ENCODE results near the gene PRDM11. TPM values are rescaled to one million over a fixed set of nuclear protein-coding genes. Genes with fewer than 3 reads are reported as not detected.

Gene PRDM11
- total RNA-seq, 2 donors from 2014 or later, result 10.4 to 15.2 TPM

- Mint-ChIP-seq H3K4me3 (no peak overlapping the region), H3K27me3 (ENCODE audit: insufficient read depth) (peaks cover 33% of the 10 kb centered on the region), H3K9me3 (no peaks in the 10 kb centered on the region), H3K4me1 (peaks cover 3% of the 10 kb centered on the region), H3K36me3 (ENCODE audit: low read depth) (no peaks in the 10 kb centered on the region), H3K27ac (no peak overlapping the region)
- Histone ChIP-seq H3K4me1 (ENCODE audit: control insufficient read depth, insufficient read depth, low read length) (no peaks in the 10 kb centered on the region), H3K9me3 (ENCODE audit: control insufficient read depth, low read length) (no peaks in the 10 kb centered on the region), H3K4me3 (ENCODE audit: low read length) (no peak overlapping the region), H3K9ac (ENCODE audit: extremely low read depth, low read length, poor library complexity, severe bottlenecking) (no peak overlapping the region), H3K27ac (ENCODE audit: low read depth, low read length) (no peak overlapping the region), H3K36me3 (ENCODE audit: control insufficient read depth, insufficient read depth, low read length) (no peaks in the 10 kb centered on the region), H3K27me3 (ENCODE audit: control insufficient read depth, insufficient read depth, low read length, poor library complexity, severe bottlenecking) (peaks cover 12% of the 10 kb centered on the region)
- TF ChIP-seq CTCF (conservative IDR thresholded peaks at IDR 0.05), result no peak
- no peak for DNase-seq
These were observed 123.2 kb downstream of the PRDM11 start for GRCh38 chr11:45269678-45270077.

- peaks cover 12% of the 10 kb centered on the region for H3K27me3 ChIP-seq (ENCODE audit: control insufficient read depth, insufficient read depth, low read length, poor library complexity, severe bottlenecking)
- no peak overlapping the region for H3K4me3 ChIP-seq (ENCODE audit: low read length)
- DNase-seq, result no peak
- H3K36me3 Mint-ChIP-seq (ENCODE audit: low read depth), result no peaks in the 10 kb centered on the region
- H3K9ac ChIP-seq (ENCODE audit: extremely low read depth, low read length, poor library complexity, severe bottlenecking), result no peak overlapping the region
- peaks cover 3% of the 10 kb centered on the region for H3K4me1 Mint-ChIP-seq
- no peaks in the 10 kb centered on the region for H3K36me3 ChIP-seq (ENCODE audit: control insufficient read depth, insufficient read depth, low read length)
- WGBS, 2 experiments (ENCODE audit: insufficient coverage in 1 of 2, insufficient read length in 1 of 2), result 73 to 79% methylated on average over 3 to 4 of the region's 4 CpGs
- H3K4me3 Mint-ChIP-seq, result no peak overlapping the region
- no peaks in the 10 kb centered on the region for H3K9me3 Mint-ChIP-seq
- no peak overlapping the region for H3K27ac Mint-ChIP-seq
- no peaks in the 10 kb centered on the region for H3K9me3 ChIP-seq (ENCODE audit: control insufficient read depth, low read length)
- no peak overlapping the region for H3K27ac ChIP-seq (ENCODE audit: low read depth, low read length)
- H3K27me3 Mint-ChIP-seq (ENCODE audit: insufficient read depth), result peaks cover 34% of the 10 kb centered on the region
- no peak for TF ChIP-seq CTCF (conservative IDR thresholded peaks at IDR 0.05)
- no peaks in the 10 kb centered on the region for H3K4me1 ChIP-seq (ENCODE audit: control insufficient read depth, insufficient read depth, low read length)
These were observed 124.7 kb downstream of the PRDM11 start for GRCh38 chr11:45270946-45271716.

GRCh38 chr11:45272701-45273100, 126.3 kb downstream of the PRDM11 start:
- H3K4me1 Mint-ChIP-seq, result peaks cover 3% of the 10 kb centered on the region
- Histone ChIP-seq H3K9ac (ENCODE audit: extremely low read depth, low read length, poor library complexity, severe bottlenecking) (no peak overlapping the region), H3K27ac (ENCODE audit: low read depth, low read length) (no peak overlapping the region), H3K9me3 (ENCODE audit: control insufficient read depth, low read length) (no peaks in the 10 kb centered on the region), H3K4me1 (ENCODE audit: control insufficient read depth, insufficient read depth, low read length) (no peaks in the 10 kb centered on the region), H3K27me3 (ENCODE audit: control insufficient read depth, insufficient read depth, low read length, poor library complexity, severe bottlenecking) (peaks cover 13% of the 10 kb centered on the region), H3K4me3 (ENCODE audit: low read length) (no peak overlapping the region), H3K36me3 (ENCODE audit: control insufficient read depth, insufficient read depth, low read length) (no peaks in the 10 kb centered on the region)
- DNase-seq, result no peak
- no peaks in the 10 kb centered on the region for H3K9me3 Mint-ChIP-seq
- no peak overlapping the region for H3K4me3 Mint-ChIP-seq
- H3K36me3 Mint-ChIP-seq (ENCODE audit: low read depth), result no peaks in the 10 kb centered on the region
- WGBS, 2 experiments (ENCODE audit: insufficient coverage in 1 of 2, insufficient read length in 1 of 2), result 89 to 96% methylated on average over 2 of the region's 2 CpGs
- TF ChIP-seq CTCF (conservative IDR thresholded peaks at IDR 0.05), result no peak
- peaks cover 32% of the 10 kb centered on the region for H3K27me3 Mint-ChIP-seq (ENCODE audit: insufficient read depth)
- no peak overlapping the region for H3K27ac Mint-ChIP-seq

Data from endodermal cell (in vitro differentiated cells).